OCI-LY1 (cell line): ENCODE results near the gene USP47.

Source experiments
- H2AFZ ChIP-seq: fragments of 200-600 bp; sonication (generic), shearing (Covaris generic); 2 replicates; pipeline ENCODE4 v1.6.0; 2014; ENCODE audit warnings: antibody characterized with exemption, mild to moderate bottlenecking, low read length
- H3F3A ChIP-seq: fragments of 200-600 bp; sonication (generic), shearing (Covaris generic); 2 replicates; pipeline ENCODE4 v1.6.0; 2014; ENCODE audit warnings: mild to moderate bottlenecking, antibody characterized with exemption, low read length, moderate library complexity; ENCODE audit not compliant: insufficient read depth
- H3K27ac ChIP-seq: fragments of 200-600 bp; sonication (generic); 2 replicates; pipeline ENCODE4 v1.5.1; 2014; ENCODE audit warnings: low read length, mixed run types, mild to moderate bottlenecking, low read depth; ENCODE audit not compliant: poor library complexity, severe bottlenecking
- H3K27me3 ChIP-seq: fragments of 200-600 bp; sonication (generic); 2 replicates; pipeline ENCODE4 v1.6.0; 2014; ENCODE audit warnings: antibody characterized with exemption, mild to moderate bottlenecking, low read length, moderate library complexity; ENCODE audit not compliant: insufficient read depth
- H3K36me3 ChIP-seq: fragments of 200-600 bp; sonication (generic); 2 replicates; pipeline ENCODE4 v1.6.1; 2014; ENCODE audit warnings: mild to moderate bottlenecking, antibody characterized with exemption, low read length, moderate library complexity, mixed read lengths; ENCODE audit not compliant: insufficient read depth
- H3K4me1 ChIP-seq: fragments of 200-600 bp; sonication (generic); 2 replicates; pipeline ENCODE4 v1.5.1; 2014; ENCODE audit warnings: mild to moderate bottlenecking, low read length, moderate library complexity; ENCODE audit not compliant: insufficient read depth, severe bottlenecking
- H3K4me2 ChIP-seq: fragments of 200-600 bp; sonication (generic), shearing (Covaris generic); 2 replicates; pipeline ENCODE4 v1.6.1; 2014; ENCODE audit warnings: low read length
- H3K4me3 ChIP-seq: fragments of 200-600 bp; sonication (generic); 2 replicates; pipeline ENCODE4 v1.5.1; 2014; ENCODE audit warnings: low read length, low read depth, mild to moderate bottlenecking, mixed read lengths; ENCODE audit not compliant: poor library complexity, severe bottlenecking
- H3K79me2 ChIP-seq: fragments of 200-600 bp; shearing (Covaris generic); 2 replicates; pipeline ENCODE4 v1.6.1; 2016; ENCODE audit warnings: mixed run types, low read length, mixed read lengths; ENCODE audit not compliant: insufficient read depth
- H3K9ac ChIP-seq: fragments of 200-600 bp; sonication (generic), shearing (Covaris generic); 2 replicates; pipeline ENCODE4 v1.6.1; 2014; ENCODE audit warnings: mild to moderate bottlenecking, low read length, mixed read lengths
- H3K9me2 ChIP-seq: fragments of 200-600 bp; sonication (generic), shearing (Covaris generic); 2 replicates; pipeline ENCODE4 v1.6.1; 2014; ENCODE audit warnings: low read depth, mild to moderate bottlenecking, low read length, mixed read lengths
- H3K9me3 ChIP-seq: fragments of 200-600 bp; shearing (Covaris generic); 2 replicates; pipeline ENCODE4 v1.6.1; 2014; ENCODE audit warnings: low read length, mixed read lengths
- H4K20me1 ChIP-seq: fragments of 200-600 bp; sonication (generic), shearing (Covaris generic); 2 replicates; pipeline ENCODE4 v1.6.0; 2016; ENCODE audit warnings: mild to moderate bottlenecking, low read length; ENCODE audit not compliant: insufficient read depth
- EZH2 ChIP-seq: fragments of 200-600 bp; sonication (generic), shearing (Covaris generic); IDR thresholded peaks from 2 replicates; pipeline ENCODE4 v1.8.0; 2017; ENCODE audit warnings: borderline replicate concordance, mixed run types, mild to moderate bottlenecking, antibody characterized with exemption, low read length, moderate library complexity, mixed read lengths
- TF ChIP-seq, protein P1 (sequence below): fragments of 200-600 bp; sonication (generic), shearing (Covaris generic); IDR thresholded peaks from 2 replicates; pipeline ENCODE4 v1.5.1; 2017; ENCODE audit warnings: mild to moderate bottlenecking, antibody characterized with exemption, low read length, moderate library complexity, mixed read lengths

The USP47 gene

DNA sequence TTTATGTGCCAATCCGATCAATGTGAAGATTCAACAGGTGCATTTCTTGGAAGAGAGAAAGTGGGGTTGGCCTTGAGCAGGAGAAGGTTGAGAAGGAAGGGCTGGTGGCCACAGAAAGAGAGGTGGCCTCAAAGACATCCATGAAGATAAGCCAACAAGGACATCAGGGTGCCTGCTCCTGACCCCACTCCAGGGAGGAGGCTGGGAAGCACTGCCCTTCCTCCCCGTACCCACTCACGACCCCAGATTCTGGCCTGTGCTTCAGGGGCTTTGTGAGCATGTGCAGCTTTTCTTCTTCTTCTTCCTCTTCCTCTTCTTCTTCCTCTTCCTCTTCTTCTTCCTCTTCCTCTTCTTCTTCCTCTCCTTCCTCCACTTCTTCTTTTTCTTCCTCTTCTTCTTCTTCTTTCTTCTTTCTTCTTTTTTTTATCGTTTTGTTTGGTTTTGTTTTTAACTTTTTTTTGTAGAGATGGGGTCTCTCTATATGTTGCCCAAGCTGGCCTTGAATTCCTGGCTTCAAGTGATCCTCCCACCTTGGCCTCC lies 136.4 kb downstream of the USP47 start:
- Histone ChIP-seq H3K4me2 (no peak overlapping the region), H3K9me2 (no peaks in the 10 kb centered on the region), H3K79me2 (no peaks in the 10 kb centered on the region), H3K36me3 (no peaks in the 10 kb centered on the region), H3K9ac (no peak overlapping the region), H3K27me3 (no peaks in the 10 kb centered on the region), H3K4me1 (no peaks in the 10 kb centered on the region), H3K27ac (no peak overlapping the region), H2AFZ (no peak overlapping the region), H3F3A (no peaks in the 10 kb centered on the region), H4K20me1 (no peaks in the 10 kb centered on the region), H3K9me3 (no peaks in the 10 kb centered on the region), H3K4me3 (no peak overlapping the region)
- TF ChIP-seq EZH2: no peak
- TF ChIP-seq, protein P1, sequence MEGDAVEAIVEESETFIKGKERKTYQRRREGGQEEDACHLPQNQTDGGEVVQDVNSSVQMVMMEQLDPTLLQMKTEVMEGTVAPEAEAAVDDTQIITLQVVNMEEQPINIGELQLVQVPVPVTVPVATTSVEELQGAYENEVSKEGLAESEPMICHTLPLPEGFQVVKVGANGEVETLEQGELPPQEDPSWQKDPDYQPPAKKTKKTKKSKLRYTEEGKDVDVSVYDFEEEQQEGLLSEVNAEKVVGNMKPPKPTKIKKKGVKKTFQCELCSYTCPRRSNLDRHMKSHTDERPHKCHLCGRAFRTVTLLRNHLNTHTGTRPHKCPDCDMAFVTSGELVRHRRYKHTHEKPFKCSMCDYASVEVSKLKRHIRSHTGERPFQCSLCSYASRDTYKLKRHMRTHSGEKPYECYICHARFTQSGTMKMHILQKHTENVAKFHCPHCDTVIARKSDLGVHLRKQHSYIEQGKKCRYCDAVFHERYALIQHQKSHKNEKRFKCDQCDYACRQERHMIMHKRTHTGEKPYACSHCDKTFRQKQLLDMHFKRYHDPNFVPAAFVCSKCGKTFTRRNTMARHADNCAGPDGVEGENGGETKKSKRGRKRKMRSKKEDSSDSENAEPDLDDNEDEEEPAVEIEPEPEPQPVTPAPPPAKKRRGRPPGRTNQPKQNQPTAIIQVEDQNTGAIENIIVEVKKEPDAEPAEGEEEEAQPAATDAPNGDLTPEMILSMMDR: no peak

DNA sequence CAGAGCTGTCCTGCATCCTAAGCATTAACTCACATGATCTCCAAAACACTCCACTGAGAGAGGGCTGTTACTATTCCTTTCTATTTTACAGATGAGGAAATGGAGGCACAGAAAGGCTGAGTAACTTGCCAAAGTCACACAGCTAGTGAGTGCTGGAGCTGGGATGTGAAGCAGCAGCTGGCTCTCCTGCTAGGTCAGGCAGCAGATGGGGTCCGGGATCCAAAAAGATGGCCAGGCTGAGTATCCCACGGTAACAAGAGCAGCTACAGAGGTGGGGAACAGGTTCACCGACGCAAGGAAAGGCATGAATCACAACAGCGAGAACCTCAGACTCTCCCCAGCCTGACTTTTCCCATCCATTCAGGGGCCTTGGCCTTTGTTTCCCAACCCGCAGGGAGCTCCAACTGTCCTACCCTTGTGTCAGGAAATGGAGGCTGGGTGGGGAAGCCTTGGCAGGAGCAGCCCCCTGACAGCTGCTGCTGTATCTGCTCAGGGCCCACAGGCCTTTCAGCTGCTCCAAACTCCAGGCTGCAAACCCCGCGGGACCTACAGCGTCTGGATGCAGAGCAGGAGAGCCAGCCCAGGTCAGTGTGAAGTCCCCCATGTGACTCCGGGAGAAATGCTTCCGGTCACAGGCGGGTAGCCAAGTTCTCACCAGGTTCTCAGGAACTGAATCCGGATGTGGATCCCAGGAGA lies 137.2 kb downstream of the USP47 start:
- Histone ChIP-seq H4K20me1 (no peaks in the 10 kb centered on the region), H3K4me2 (no peak overlapping the region), H3K4me1 (no peaks in the 10 kb centered on the region)

DNA sequence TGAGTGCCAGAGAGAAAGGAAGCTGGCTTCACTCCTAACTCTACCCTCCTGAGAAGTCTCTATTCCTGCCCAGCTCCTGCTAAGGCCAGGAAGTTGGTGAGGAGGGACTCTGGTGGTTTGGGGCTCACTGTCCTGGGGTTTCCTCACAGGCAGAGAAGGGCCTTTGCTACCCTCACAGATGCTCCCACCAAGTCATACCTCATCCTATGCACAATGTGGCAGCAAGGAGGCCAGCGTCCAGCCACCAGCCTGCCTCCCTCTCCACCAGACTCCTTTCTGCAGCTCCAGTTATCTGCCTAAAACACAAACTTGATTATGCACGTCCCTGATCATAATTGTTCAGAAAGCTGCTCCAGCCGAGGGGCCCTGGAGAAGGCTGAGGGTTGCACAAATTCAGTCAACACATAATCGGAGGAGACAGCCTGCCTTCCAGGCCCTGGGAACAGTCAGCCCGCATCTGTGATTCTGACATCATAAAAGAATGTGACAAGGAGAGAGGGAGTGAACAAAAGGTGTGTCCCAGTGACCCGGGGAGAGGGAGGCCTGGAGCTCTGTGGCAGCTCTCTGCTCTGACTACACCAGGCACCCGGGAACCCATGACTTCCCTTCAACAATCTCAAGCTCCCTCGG lies 137.8 kb downstream of the USP47 start:
- Histone ChIP-seq H3K9ac (no peak overlapping the region), H3K4me3 (no peak overlapping the region), H3F3A (no peaks in the 10 kb centered on the region), H3K36me3 (no peaks in the 10 kb centered on the region), H3K79me2 (no peaks in the 10 kb centered on the region), H2AFZ (no peak overlapping the region), H3K9me3 (no peaks in the 10 kb centered on the region), H3K4me1 (no peaks in the 10 kb centered on the region), H3K4me2 (no peak overlapping the region), H3K27ac (no peak overlapping the region), H4K20me1 (no peaks in the 10 kb centered on the region), H3K9me2 (no peaks in the 10 kb centered on the region), H3K27me3 (no peaks in the 10 kb centered on the region)
- TF ChIP-seq, protein P1: no peak
- no peak for TF ChIP-seq EZH2

More for the DNA sequence above, 137.2 kb downstream of the USP47 start:
- Histone ChIP-seq H3K9ac (no peak overlapping the region), H3K27ac (no peak overlapping the region), H3K27me3 (no peaks in the 10 kb centered on the region), H3K9me3 (no peaks in the 10 kb centered on the region), H2AFZ (no peak overlapping the region), H3F3A (no peaks in the 10 kb centered on the region), H3K9me2 (no peaks in the 10 kb centered on the region), H3K36me3 (no peaks in the 10 kb centered on the region), H3K4me3 (no peak overlapping the region), H3K79me2 (no peaks in the 10 kb centered on the region)
- TF ChIP-seq, protein P1: no peak
- no peak for TF ChIP-seq EZH2
